ENCODE data around the gene BAAT.

DNA sequence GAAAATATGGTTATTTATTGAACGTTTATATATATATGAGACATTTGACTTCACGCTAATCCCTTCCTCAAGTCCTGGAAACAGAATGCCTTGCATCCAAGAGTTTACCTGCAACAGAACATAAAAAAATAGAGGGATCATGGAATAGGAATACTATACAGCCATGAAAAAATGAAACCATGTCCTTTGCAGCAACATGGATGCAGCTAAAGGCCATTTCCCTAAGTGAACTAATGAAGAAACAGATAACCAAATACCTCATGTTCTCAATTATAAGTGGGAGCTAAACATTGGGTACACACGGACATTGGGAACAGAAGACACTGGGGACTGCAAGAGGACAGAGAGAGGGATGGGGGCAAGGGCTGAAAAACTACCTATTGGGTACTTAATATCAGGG is 13.0 kb downstream of the BAAT start:
- TF ChIP-seq, protein P1, sequence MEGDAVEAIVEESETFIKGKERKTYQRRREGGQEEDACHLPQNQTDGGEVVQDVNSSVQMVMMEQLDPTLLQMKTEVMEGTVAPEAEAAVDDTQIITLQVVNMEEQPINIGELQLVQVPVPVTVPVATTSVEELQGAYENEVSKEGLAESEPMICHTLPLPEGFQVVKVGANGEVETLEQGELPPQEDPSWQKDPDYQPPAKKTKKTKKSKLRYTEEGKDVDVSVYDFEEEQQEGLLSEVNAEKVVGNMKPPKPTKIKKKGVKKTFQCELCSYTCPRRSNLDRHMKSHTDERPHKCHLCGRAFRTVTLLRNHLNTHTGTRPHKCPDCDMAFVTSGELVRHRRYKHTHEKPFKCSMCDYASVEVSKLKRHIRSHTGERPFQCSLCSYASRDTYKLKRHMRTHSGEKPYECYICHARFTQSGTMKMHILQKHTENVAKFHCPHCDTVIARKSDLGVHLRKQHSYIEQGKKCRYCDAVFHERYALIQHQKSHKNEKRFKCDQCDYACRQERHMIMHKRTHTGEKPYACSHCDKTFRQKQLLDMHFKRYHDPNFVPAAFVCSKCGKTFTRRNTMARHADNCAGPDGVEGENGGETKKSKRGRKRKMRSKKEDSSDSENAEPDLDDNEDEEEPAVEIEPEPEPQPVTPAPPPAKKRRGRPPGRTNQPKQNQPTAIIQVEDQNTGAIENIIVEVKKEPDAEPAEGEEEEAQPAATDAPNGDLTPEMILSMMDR (IDR thresholded peaks at IDR 0.05; ENCODE audit: low read depth, low read length) = no peak
- TF ChIP-seq POLR2A (IDR thresholded peaks at IDR 0.05; ENCODE audit: extremely low read depth, insufficient read length) = no peak
- TF ChIP-seq MYC (IDR thresholded peaks at IDR 0.05; ENCODE audit: low read depth, low read length) = no peak

Data from NB4 (cell line).